ENCODE data around the gene ANKS6. TPM values are rescaled to one million over a fixed set of nuclear protein-coding genes. Genes with fewer than 3 reads are reported as not detected.
A peak's percentile ranks its signal among the peaks of the same experiment; 100 is the strongest.

Gene ANKS6
- total RNA-seq, 1 experiment from 2014 or later, result 39.2 TPM

DNA sequence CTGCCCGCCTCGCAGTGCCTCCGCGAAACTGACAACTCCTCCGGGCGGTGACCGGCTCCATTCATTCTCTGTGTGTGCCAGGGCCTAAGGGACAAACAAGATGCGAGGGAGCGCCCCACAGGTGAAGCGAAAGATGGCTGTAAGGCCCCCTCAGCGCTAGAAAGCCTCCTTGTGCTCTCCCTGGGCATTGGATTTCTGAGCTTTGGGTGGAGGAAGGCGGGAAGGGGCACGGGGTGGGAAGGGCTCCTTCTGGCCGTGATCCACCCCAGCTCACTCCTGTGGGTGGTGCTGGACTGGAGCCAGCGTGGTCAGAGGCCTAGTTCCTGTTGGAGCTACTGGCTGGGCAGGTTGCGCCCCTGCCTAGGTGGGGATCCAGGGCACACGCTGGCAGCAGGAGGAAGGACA, 12.1 kb upstream of the ANKS6 start (continued):
- TF ChIP-seq ZNF274 (IDR thresholded peaks at IDR 0.05; ENCODE audit: low read depth, low read length), result no peak

DNA sequence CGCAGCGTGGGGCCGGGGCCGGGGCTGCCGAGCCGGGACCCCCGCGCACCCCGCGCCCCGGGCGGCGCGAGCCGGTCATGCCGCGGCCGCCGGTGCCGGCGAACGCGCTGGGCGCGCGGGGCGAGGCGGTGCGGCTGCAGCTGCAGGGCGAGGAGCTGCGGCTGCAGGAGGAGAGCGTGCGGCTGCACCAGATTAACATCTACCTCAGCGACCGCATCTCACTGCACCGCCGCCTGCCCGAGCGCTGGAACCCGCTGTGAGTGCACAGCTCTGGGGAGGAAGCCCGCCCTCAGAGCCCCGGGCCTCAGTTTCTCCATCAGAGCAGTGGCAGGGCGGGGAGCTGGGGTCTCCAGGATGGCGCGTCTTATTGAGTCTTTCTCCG, 11.4 kb upstream of the ANKS6 start:
- H3K27me3 ChIP-seq (ENCODE audit: insufficient read depth, low read length), result no peaks in the 10 kb centered on the region
- ATAC-seq (peak; percentile 55), DNase-seq (ENCODE audit: low read depth, low spot score) (no peak)
- peak overlapping the region; percentile 66 for H3K27ac ChIP-seq (ENCODE audit: low read depth, low read length)
- ChIA-PET CTCF (interaction anchor here (0.7 to 2.8 kb wide), 2 partner anchors 8 to 40 kb away, joined by 3 to 14 read pairs; no protein-coding TSS in a partner anchor), RAD21 (ENCODE audit: low non-redundant PET in 1 of 2, low total read pairs in 2 of 2, uncharacterized antibody in 2 of 2, unreplicated experiment in 2 of 2) (no interaction called here), POLR2A (no interaction called here)
- peak overlapping the region; percentile 68 to 79 for H3K4me3 ChIP-seq (replicated peaks in 1 of 2; ENCODE audit: low read depth in 1 of 2, low read length in 2 of 2)
- H3K4me1 ChIP-seq (ENCODE audit: control insufficient read depth in 1 of 2, insufficient read depth in 2 of 2, low read length in 2 of 2), result peaks cover 31 to 51% of the 10 kb centered on the region in 2 experiments
- H3K36me3 ChIP-seq (ENCODE audit: control insufficient read depth in 1 of 2, insufficient read depth in 2 of 2, low read length in 2 of 2), result no peaks in the 10 kb centered on the region
- intact Hi-C loops (cut with micrococcal nuclease), result loop anchor here (2.0 kb wide), 1 partner anchor 333 kb away; no protein-coding TSS in a partner anchor
- H3K9me2 ChIP-seq (ENCODE audit: insufficient read depth), result no peaks in the 10 kb centered on the region
- no peaks in the 10 kb centered on the region for H4K20me1 ChIP-seq (ENCODE audit: insufficient read depth)
- peaks cover 11% of the 10 kb centered on the region; the same call in 1 of the 2 replicates for H3K79me2 ChIP-seq (ENCODE audit: insufficient read depth, low read length)
- no TSS peak for BruUV-seq (replicated peaks)
- H2AFZ ChIP-seq (ENCODE audit: low read depth, low read length, poor library complexity, severe bottlenecking), result no peak overlapping the region
- peak overlapping the region; percentile 80 for H3K9ac ChIP-seq (ENCODE audit: low read length)
- H3K4me2 ChIP-seq (ENCODE audit: low read length), result peak overlapping the region; percentile 97
- TF ChIP-seq EGR1 (IDR thresholded peaks at IDR 0.05; ENCODE audit: low read depth), result no peak
- TF ChIP-seq JUND (IDR thresholded peaks at IDR 0.05), result no peak
- TF ChIP-seq, protein P1, sequence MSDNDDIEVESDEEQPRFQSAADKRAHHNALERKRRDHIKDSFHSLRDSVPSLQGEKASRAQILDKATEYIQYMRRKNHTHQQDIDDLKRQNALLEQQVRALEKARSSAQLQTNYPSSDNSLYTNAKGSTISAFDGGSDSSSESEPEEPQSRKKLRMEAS (IDR thresholded peaks at IDR 0.05), result no peak
- TF ChIP-seq POLR2A (IDR thresholded peaks at IDR 0.05; ENCODE audit: borderline replicate concordance, extremely low read depth, insufficient read depth, insufficient read length), result no peak
- no peak for TF ChIP-seq FOSL1 (IDR thresholded peaks at IDR 0.05; ENCODE audit: low read depth)
- no peak for TF ChIP-seq SRF (IDR thresholded peaks at IDR 0.05; ENCODE audit: low read depth)
- TF ChIP-seq TCF7L2 (IDR thresholded peaks at IDR 0.05; ENCODE audit: borderline replicate concordance, extremely low read depth, insufficient read depth, insufficient read length), result no peak
- TF ChIP-seq CEBPB (IDR thresholded peaks at IDR 0.05; ENCODE audit: low read depth), result no peak
- no peaks in the 10 kb centered on the region for H3K9me3 ChIP-seq (ENCODE audit: control insufficient read depth in 1 of 2, insufficient read depth in 1 of 2, low read depth in 1 of 2, low read length in 2 of 2)

Data from HCT116 (cell line).